D721Med (cell line): ENCODE measurements around the gene RPL35.

Experiments
- DNase-seq: peaks from one replicate; pipeline ENCODE4 v3.0.0; 2011; ENCODE audit warnings: low spot score; ENCODE audit not compliant: insufficient read length
- FAIRE-seq: peaks from 2 replicates; lab custom pipeline; 2011; peaks lifted over from hg19 to GRCh38; lab: Jason Lieb, UNC
- CTCF ChIP-seq: IDR thresholded peaks from 2 replicates; pipeline ENCODE4 v1.5.1; 2012; ENCODE audit warnings: mild to moderate bottlenecking, control low read depth; ENCODE audit not compliant: insufficient read depth; ENCODE audit errors: missing control alignments

Gene RPL35

GRCh38 chr9:124830593-124830992 is 31.2 kb downstream of the RPL35 start:
- no peak for TF ChIP-seq CTCF
- FAIRE-seq (no peak), DNase-seq (no peak)

- no peak for DNase-seq
- TF ChIP-seq CTCF: no peak
- FAIRE-seq: no peak
Measured at GRCh38 chr9:124829334-124829669, 32.5 kb downstream of the RPL35 start.

GRCh38 chr9:124828489-124829333 is 33.0 kb downstream of the RPL35 start:
- DNase-seq (no peak), FAIRE-seq (no peak)

GRCh38 chr9:124820698-124821623 is 40.8 kb downstream of the RPL35 start:
- DNase-seq (no peak), FAIRE-seq (no peak)
- TF ChIP-seq CTCF: no peak

More at GRCh38 chr9:124828489-124829333, 33.0 kb downstream of the RPL35 start:
- TF ChIP-seq CTCF: no peak

- TF ChIP-seq CTCF: no peak
Measured at GRCh38 chr9:124818431-124819281, 43.1 kb downstream of the RPL35 start.

GRCh38 chr9:124815601-124816000 is 46.2 kb downstream of the RPL35 start:
- TF ChIP-seq CTCF: no peak
- DNase-seq (no peak), FAIRE-seq (no peak)

More at GRCh38 chr9:124818431-124819281, 43.1 kb downstream of the RPL35 start:
- DNase-seq: no peak
- no peak for FAIRE-seq
